GM18951 (cell line): ENCODE measurements around the gene FBLN2.

Source experiments
- POLR2A ChIP-seq: IDR thresholded peaks from 4 replicates; pipeline ENCODE4 v1.6.1; 2011; ENCODE audit warnings: mild to moderate bottlenecking; ENCODE audit not compliant: insufficient read length, insufficient read depth; ENCODE audit errors: extremely low read depth
- in situ Hi-C: fragments of 300-500 bp; cut with MboI; formaldehyde crosslinking; loops from one replicate; pipeline ENCODE4 v1.12.0; 2022; ENCODE audit warnings: low sequenced_read_pairs, mixed read lengths, inconsistent platforms; ENCODE audit not compliant: unreplicated experiment

Gene FBLN2

GRCh38 chr3:13584427-13584891 lies 35.5 kb downstream of the FBLN2 start:
- in situ Hi-C loops, result no loop called here
- no peak for TF ChIP-seq POLR2A

DNA sequence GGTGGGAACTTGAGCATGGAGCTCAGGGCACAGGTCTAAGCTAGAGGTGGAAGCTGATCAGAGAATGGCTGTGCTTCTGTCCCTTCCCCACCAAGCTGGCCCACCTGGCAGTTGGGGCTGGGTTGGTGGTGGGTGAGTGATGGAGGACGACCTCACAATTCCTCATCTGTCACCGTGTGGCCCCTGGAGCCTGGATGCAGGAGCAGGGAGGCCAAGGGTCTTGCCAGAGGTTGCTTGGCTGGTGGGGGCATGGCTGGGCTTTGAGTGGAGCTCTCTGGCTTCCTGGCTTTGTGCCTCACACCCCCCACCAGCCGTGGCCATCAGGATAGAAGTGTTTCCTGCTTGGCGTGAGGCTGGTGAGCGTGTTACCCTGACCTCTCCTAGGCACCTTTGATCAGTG lies 36.0 kb downstream of the FBLN2 start:
- no peak for TF ChIP-seq POLR2A
- in situ Hi-C loops, result no loop called here

DNA sequence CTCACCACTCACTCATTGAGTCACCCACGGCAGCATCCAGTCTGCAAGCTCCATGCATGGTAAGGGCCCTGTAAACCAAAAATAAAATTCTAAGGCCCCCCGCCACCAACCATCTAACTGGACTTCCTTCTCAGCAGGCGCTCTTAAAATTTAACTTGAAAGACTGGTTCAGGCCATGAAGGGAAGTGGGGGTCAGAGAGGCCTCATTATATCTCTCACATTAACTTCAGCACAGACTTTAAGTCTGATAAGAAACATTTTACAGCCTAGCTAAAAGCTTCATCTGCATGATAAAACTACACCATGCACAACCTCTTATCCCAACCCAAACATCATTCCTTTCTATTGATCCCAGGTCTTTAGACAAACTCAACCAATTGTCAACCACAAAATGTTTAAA lies 38.5 kb downstream of the FBLN2 start:
- in situ Hi-C loops, result no loop called here
- no peak for TF ChIP-seq POLR2A

DNA sequence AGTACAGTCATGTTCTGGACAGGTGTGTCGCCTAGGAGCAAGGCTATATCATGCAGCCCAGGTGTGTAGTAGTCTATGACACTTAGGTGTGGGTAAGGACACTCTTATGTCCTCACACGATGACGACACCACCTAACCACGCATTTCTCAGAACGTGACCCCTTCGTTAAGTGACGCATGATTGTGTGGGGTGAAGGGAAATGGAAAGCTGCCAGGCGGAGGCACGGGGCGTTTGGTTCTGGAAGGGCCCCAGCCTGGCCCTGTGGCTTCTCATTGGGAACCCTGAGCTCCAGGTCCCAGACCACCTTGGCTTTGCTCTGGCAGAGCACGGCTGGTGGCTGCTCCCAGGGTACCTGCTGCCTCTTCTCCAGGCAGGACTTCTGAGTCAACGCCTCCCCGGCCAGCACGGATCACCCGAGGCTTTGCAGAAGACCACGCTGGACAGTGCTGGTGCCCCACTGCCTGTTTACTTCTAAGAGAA lies 39.3 kb downstream of the FBLN2 start:
- TF ChIP-seq POLR2A, result no peak
- in situ Hi-C loops, result no loop called here

- in situ Hi-C loops, result no loop called here
Measured at GRCh38 chr3:13588993-13589392, 40.1 kb downstream of the FBLN2 start.

DNA sequence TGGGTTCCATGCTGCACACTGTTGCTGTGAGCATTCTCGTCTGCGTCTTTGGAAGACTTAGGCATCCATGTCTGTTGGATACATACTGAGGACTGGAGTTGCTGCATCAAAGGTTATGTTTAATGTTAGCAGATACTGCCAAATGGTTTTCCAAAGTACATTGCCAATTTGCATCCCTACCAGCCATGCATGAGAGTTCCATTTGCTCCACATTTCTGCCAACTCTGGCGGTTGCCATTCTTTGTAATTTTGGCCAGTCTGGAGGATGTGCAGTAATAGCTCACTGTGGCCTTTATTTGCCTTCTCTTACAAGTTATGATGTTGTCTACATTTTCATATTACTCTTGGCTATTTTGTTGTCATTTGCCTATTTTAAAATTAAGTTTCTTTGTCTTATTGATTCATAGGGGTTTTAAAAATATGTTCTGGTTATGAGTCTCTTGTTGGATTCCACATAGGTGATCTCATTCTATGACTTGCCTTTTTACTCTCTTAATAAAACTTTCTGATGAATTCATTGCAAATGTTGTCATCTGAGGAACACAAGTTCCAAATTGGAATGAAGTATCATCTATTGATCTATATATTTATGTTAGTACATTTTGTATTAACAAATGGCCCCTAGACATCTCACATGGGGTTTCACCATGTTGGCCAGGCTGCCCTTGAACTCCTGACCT lies 42.1 kb downstream of the FBLN2 start:
- in situ Hi-C loops, result no loop called here

More at GRCh38 chr3:13588993-13589392, 40.1 kb downstream of the FBLN2 start:
- TF ChIP-seq POLR2A, result no peak

GRCh38 chr3:13593615-13594014 lies 44.7 kb downstream of the FBLN2 start:
- in situ Hi-C loops, result no loop called here
- TF ChIP-seq POLR2A, result no peak

More for the DNA sequence above, 42.1 kb downstream of the FBLN2 start:
- TF ChIP-seq POLR2A, result no peak

DNA sequence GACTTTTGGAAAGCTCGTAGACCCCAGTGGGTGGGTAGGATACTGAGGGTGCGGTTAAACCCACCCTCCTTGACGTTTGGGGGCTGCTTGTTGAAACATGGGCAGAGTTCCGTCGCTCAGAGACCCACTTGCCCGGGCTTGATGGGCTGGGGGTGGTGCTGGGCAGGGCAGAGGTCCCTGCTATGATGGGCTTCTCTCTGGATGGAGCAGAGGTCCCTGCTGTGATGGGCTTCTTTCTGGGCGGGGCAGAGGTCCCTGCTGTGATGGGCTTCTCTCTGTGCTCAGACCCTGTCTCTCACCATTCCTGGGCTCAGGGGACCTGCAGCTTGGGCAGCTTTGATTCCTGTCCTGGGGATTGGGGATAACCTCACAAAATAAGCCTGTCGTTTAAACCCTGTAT lies 45.2 kb downstream of the FBLN2 start:
- in situ Hi-C loops, result no loop called here
- TF ChIP-seq POLR2A, result no peak

DNA sequence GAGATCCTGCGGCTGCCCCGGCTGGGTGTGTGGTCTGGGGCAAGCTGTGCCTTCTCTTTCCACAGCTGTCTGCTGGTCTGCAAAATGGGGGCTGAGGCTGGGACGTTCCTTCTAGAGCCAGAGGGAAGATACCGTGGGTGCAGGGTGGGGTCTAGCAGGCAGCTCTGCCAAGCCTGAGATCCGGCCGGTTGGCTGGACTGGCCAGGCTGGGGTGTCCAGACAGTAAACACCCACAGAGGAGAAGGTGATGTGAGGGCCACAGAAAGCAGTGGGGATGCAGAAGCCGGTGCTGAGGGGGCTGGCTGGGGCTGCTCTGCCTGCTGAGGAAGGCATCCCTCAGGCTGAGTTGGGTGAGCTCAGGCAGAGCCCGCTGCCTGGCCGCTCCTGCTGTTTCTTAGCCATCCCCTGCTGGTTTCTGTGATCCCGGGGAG lies 46.1 kb downstream of the FBLN2 start:
- no peak for TF ChIP-seq POLR2A

GRCh38 chr3:13595485-13595884 lies 46.6 kb downstream of the FBLN2 start:
- in situ Hi-C loops, result no loop called here
- no peak for TF ChIP-seq POLR2A

More for the DNA sequence above, 46.1 kb downstream of the FBLN2 start:
- in situ Hi-C loops, result no loop called here

DNA sequence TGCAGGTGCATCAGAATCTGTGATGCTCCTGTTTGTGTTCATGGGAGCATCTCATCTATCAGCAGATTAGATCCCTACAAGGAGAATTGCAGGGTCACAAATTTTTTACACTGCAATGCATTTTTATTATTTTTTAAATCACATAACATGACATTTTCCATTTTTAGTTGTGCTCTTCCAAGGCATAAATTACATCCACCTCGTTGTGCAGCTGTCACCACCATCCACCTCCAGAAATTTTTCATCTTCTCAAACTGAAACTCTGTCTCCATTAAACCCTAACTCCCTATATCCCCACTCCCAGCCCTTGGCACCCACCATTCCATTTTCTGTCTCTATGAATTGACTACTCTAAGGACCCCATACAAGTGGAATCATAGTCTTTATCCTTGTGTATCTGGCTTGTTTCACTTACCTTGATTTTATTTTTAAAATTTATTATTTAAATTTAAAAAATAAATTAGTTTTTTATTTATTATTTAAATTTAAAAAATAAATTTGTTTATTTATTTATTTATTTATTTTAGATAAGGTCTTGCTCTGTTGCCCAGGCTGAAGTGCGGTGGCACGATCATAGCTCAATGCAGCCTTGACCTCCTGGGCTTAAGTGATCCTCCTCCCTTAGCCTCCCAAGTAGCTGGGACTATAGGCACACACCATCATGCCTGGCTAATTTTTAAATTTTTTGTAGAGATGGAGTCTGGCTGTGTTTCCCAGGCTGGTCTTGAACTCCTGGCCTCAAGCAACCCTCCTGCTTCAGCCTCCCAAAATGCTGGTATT lies 47.7 kb downstream of the FBLN2 start:
- no peak for TF ChIP-seq POLR2A
- in situ Hi-C loops, result no loop called here

DNA sequence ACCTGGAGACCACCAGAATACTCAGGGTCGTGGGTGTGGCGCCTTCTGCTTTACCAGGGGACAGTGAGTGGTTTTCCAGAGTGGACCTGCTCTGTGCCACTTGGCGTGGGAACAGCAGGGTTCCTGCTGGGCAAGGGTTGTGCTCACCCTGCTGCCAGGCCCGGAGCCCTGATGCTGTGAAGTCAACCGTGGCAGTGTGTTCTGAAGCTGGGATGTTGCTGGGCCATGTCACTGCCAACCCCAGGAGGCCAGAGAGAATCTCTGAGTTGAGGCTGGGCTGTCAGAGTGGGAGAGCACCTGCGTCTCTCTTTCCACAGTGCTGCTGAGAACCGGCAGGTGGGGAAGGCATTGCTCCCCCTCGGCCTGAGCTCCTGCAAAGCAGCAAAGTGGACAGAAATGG lies 48.7 kb downstream of the FBLN2 start:
- no peak for TF ChIP-seq POLR2A
- in situ Hi-C loops, result no loop called here

DNA sequence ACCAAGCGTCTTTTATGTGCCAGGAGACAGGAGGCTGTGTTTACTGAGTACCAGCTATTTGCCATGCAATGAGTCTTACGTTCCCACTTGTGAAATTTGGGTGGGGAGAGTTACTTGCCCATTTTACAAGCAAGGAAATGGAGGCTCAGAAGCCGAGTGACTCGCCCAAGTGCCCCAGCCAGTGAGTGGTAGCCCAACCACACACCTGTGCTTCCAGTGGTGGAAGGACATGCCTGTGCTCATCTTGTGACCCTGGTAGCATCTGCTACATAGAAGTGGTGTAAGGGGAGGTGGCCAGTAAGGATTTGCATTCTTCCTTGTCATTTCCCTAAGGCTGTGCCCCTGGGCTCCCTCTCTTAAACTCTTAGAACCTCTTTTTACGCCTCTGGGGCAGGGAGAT lies 49.3 kb downstream of the FBLN2 start:
- no peak for TF ChIP-seq POLR2A
- in situ Hi-C loops, result no loop called here

- in situ Hi-C loops, result no loop called here
- no peak for TF ChIP-seq POLR2A
Measured at GRCh38 chr3:13598926-13599886, 50.3 kb downstream of the FBLN2 start.
